OCI-LY3 (cell line): Measurements from ENCODE around the gene CCDC86.

ENCODE experiments used
- H2AFZ ChIP-seq: fragments of 200-600, 300-600 bp; shearing (Covaris generic); 2 replicates; pipeline ENCODE4 v1.6.0; 2014; ENCODE audit warnings: antibody characterized with exemption, low read depth, low read length
- H3K27ac ChIP-seq: fragments of 200-600, 300-600 bp; sonication (generic); 2 replicates; pipeline ENCODE4 v1.5.1; 2014; ENCODE audit warnings: mild to moderate bottlenecking, low read length, moderate library complexity, mixed read lengths
- H3K27me3 ChIP-seq: fragments of 200-600, 300-600 bp; sonication (generic); 2 replicates; pipeline ENCODE4 v1.6.1; 2014; ENCODE audit warnings: low read depth, low read length, mixed read lengths
- H3K36me3 ChIP-seq: fragments of 200-600, 300-600 bp; sonication (generic); replicated peaks from 2 replicates; pipeline ENCODE3; 2014; ENCODE audit warnings: low read depth, low read length, mixed read lengths
- H3K4me1 ChIP-seq: fragments of 300-600, 200-600 bp; sonication (generic); 2 replicates; pipeline ENCODE4 v1.6.1; 2014; ENCODE audit warnings: low read length, mixed read lengths
- H3K4me2 ChIP-seq: fragments of 200-600, 300-600 bp; sonication (generic); 2 replicates; pipeline ENCODE4 v1.6.1; 2014; ENCODE audit warnings: low read length, mixed read lengths
- H3K4me3 ChIP-seq: fragments of 300-600, 200-600 bp; sonication (generic); 2 replicates; pipeline ENCODE4 v1.5.1; 2014; ENCODE audit warnings: antibody characterized with exemption, mild to moderate bottlenecking, low read length, moderate library complexity
- H3K79me2 ChIP-seq: fragments of 300-600, 200-600 bp; shearing (Covaris generic); 2 replicates; pipeline ENCODE4 v1.6.1; 2014; ENCODE audit warnings: mild to moderate bottlenecking, low read length, mixed read lengths
- H3K9ac ChIP-seq: fragments of 300-600, 200-600 bp; shearing (Covaris generic); 2 replicates; pipeline ENCODE4 v1.6.0; 2014; ENCODE audit warnings: mild to moderate bottlenecking, low read length, moderate library complexity
- H3K9me3 ChIP-seq: fragments of 200-600, 300-600 bp; shearing (Covaris generic); 2 replicates; pipeline ENCODE4 v1.6.1; 2014; ENCODE audit warnings: low read length, mixed read lengths; ENCODE audit not compliant: insufficient read depth
- H4K20me1 ChIP-seq: fragments of 200-600, 300-600 bp; sonication (generic); 2 replicates; pipeline ENCODE4 v1.6.1; 2016; ENCODE audit warnings: low read length, mixed read lengths; ENCODE audit not compliant: insufficient read depth
- EZH2phosphoT487 ChIP-seq: fragments of 200-600 bp; shearing (Covaris generic); IDR thresholded peaks from 2 replicates; pipeline ENCODE4 v1.6.1; 2018; ENCODE audit warnings: antibody characterized with exemption, mixed run types, low read depth
- TF ChIP-seq, protein P1 (sequence below): fragments of 200-600, 300-600 bp; sonication (generic); IDR thresholded peaks from 2 replicates; pipeline ENCODE4 v1.5.1; 2014; ENCODE audit warnings: antibody characterized with exemption, low read length, low read depth

The CCDC86 gene

DNA sequence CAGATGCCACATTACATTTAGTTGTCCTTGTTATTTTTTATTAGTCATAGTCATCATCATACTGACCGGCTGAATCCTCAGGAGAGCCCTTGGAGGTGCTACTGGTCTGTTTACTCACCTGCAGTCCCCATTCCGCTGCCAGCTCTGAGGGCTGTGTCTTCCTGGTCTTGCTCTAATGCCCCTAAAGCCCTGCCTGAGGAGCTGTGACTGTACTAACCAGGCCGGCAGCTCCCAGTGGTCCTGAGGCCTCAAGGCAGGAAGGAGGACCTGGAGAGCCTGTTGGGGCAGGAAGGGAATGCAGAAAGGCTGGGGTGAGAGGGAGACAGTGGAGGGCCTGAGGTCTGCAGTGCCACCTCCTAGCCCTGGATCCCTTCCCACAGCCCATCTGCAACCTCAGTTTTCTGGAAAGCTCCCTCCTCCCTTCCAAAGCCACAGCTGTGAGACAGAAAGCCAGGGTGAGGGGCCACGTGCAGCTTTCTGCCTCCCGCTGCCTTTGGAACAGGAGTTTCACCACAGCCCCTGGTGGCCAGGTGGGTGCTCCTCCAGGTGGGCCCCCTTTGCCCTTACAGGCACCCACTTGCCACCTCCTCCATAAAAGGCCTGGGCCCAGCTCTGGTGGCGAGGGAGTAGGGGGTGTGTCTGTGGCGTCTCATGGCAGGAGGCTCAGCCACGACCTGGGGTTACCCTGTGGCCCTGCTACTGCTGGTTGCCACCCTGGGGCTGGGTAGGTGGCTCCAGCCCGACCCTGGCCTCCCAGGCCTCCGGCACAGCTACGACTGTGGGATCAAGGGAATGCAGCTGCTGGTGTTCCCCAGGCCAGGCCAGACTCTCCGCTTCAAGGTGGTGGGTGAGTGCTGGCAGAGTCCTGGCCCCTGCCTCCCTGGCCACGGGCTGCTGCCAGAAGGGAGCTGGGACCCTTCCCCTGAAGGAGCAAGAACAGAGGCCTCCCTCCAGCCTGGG, 25.3 kb downstream of the CCDC86 start, which contains the start of gene ZP1:
Gene ZP1, plus strand, starts transcription at position 632 of the 960 bp plus-strand sequence. Its CDS starts 20 bp downstream, at position 652.
- H3K4me1 ChIP-seq = no peaks in the 10 kb centered on the region
- no peaks in the 10 kb centered on the region for H4K20me1 ChIP-seq
- H3K36me3 ChIP-seq = no peaks in the 10 kb centered on the region
- no peaks in the 10 kb centered on the region for H3K27me3 ChIP-seq
- H3K4me3 ChIP-seq = no peak within 1 kb of the TSS
- no peak for TF ChIP-seq EZH2phosphoT487
- TF ChIP-seq, protein P1, sequence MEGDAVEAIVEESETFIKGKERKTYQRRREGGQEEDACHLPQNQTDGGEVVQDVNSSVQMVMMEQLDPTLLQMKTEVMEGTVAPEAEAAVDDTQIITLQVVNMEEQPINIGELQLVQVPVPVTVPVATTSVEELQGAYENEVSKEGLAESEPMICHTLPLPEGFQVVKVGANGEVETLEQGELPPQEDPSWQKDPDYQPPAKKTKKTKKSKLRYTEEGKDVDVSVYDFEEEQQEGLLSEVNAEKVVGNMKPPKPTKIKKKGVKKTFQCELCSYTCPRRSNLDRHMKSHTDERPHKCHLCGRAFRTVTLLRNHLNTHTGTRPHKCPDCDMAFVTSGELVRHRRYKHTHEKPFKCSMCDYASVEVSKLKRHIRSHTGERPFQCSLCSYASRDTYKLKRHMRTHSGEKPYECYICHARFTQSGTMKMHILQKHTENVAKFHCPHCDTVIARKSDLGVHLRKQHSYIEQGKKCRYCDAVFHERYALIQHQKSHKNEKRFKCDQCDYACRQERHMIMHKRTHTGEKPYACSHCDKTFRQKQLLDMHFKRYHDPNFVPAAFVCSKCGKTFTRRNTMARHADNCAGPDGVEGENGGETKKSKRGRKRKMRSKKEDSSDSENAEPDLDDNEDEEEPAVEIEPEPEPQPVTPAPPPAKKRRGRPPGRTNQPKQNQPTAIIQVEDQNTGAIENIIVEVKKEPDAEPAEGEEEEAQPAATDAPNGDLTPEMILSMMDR = no peak
- no peak within 1 kb of the TSS for H3K4me2 ChIP-seq
- no peak within 1 kb of the TSS for H2AFZ ChIP-seq
- H3K9me3 ChIP-seq = no peaks in the 10 kb centered on the region
- H3K9ac ChIP-seq = no peak within 1 kb of the TSS
- no peaks in the 10 kb centered on the region for H3K79me2 ChIP-seq
- H3K27ac ChIP-seq = no peak within 1 kb of the TSS

- no peaks in the 10 kb centered on the region for H3K27me3 ChIP-seq
- no peak overlapping the region for H2AFZ ChIP-seq
- H3K4me1 ChIP-seq = no peaks in the 10 kb centered on the region
- H3K27ac ChIP-seq = no peak overlapping the region
- no peaks in the 10 kb centered on the region for H3K9me3 ChIP-seq
- no peaks in the 10 kb centered on the region for H3K79me2 ChIP-seq
- H3K36me3 ChIP-seq = no peaks in the 10 kb centered on the region
- H4K20me1 ChIP-seq = no peaks in the 10 kb centered on the region
- H3K9ac ChIP-seq = no peak overlapping the region
- TF ChIP-seq, protein P1 = no peak
- no peak for TF ChIP-seq EZH2phosphoT487
- no peak overlapping the region for H3K4me3 ChIP-seq
- no peak overlapping the region for H3K4me2 ChIP-seq
Measured at GRCh38 chr11:60867871-60868681, 26.2 kb downstream of the CCDC86 start.

GRCh38 chr11:60868682-60869450, 27.0 kb downstream of the CCDC86 start:
- no peaks in the 10 kb centered on the region for H3K4me1 ChIP-seq
- no peaks in the 10 kb centered on the region for H3K9me3 ChIP-seq

More at GRCh38 chr11:60868682-60869450, 27.0 kb downstream of the CCDC86 start:
- Histone ChIP-seq H3K4me3 (no peak overlapping the region), H3K36me3 (no peaks in the 10 kb centered on the region), H4K20me1 (no peaks in the 10 kb centered on the region), H3K79me2 (no peaks in the 10 kb centered on the region), H3K4me2 (no peak overlapping the region), H3K27me3 (no peaks in the 10 kb centered on the region), H3K27ac (no peak overlapping the region), H3K9ac (no peak overlapping the region), H2AFZ (no peak overlapping the region)
- no peak for TF ChIP-seq EZH2phosphoT487
- TF ChIP-seq, protein P1 = no peak
